Cardiac septum (tissue), 1 donor: ENCODE data around the gene C5orf24. TPM values are rescaled to one million over a fixed set of nuclear protein-coding genes. Genes with fewer than 3 reads are reported as not detected.
A peak's percentile ranks its signal among the peaks of the same experiment; 100 is the strongest.

Experiments used
- DNase-seq: peaks from one replicate; pipeline ENCODE4 v3.0.0-alpha.2; 2020; ENCODE audit warnings: low spot score
- intact Hi-C: fragments of 100-400 bp; cut with DNase I; formaldehyde crosslinking; loops from one replicate; pipeline ENCODE4 v1.14.0; 2022
- total RNA-seq: library from RNA; stranded (reverse); fragmentation: NEBNext Ultra II Directional; extraction: Animal tissue kit (Norgen Biotek cat#: 25700); gene quantifications from one replicate; pipeline ENCODE4 v1.2.1, GENCODE V29; 2021
- donor health status: DM: no; HTN: no; CAD: no.

The C5orf24 gene
- total RNA-seq, 1 donor from 2014 or later, result 26.6 TPM

GRCh38 chr5:134893748-134894505 is 48.2 kb downstream of the C5orf24 start:
- no peak for DNase-seq
- intact Hi-C loops, result no loop called here

DNA sequence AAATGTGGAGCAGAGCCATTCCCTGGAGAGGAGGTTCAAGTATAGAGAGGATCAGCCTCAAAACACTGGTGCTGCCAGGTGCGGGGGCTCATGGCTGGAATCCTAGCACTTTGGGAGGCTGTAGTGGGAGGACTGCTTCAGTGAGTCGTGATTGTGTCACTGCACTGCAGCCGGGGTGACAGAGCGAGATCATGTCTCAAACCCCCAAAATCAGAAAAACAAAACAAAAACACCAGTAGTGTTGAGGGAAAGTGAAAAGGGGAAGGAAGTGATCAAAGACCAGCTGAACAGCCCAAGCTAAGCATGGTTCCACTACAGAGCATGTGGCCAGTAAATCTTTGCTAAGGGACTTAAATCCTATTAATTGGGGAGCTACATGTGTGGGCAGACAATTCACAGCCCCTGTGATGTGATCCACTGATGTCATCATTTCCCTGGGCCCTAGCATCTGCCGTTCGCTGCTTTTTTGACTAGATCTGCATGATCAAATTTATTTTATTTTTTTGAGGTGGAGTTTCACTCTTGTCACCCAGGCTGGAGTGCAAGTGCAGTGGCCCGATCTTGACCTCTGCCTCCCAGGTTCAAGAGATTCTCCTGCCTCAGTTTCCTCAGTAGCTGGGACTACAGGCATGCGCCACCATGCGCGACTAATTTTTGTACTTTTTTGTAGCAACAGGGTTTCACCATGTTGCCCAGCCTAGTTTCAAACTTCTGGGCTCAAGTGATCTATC is 56.5 kb downstream of the C5orf24 start:
- intact Hi-C loops, result no loop called here
- DNase-seq, result no peak

GRCh38 chr5:134904610-134905245 is 59.0 kb downstream of the C5orf24 start, which contains the start of gene PCBD2:
PCBD2 (plus strand) TSS chr5:134905131; CDS start chr5:134905140, 9 bp downstream.
- peak; percentile 96 for DNase-seq
- intact Hi-C loops, result loop anchor here (1.0 kb wide), 3 partner anchors 30 to 166 kb away; partner anchors contain the start of genes C5orf24, CAMLG and TXNDC15

GRCh38 chr5:134905246-134905996 is 59.7 kb downstream of the C5orf24 start:
- intact Hi-C loops, result loop anchor here (1.0 kb wide), 1 partner anchor 167 kb away; the partner anchor contains the start of gene CAMLG
- DNase-seq, result no peak

GRCh38 chr5:134906811-134907210 is 61.0 kb downstream of the C5orf24 start:
- intact Hi-C loops, result no loop called here
- DNase-seq, result no peak

Other genes with a start within 250 kb of the C5orf24 start
- 85.9 TPM for gene SAR1B, start 213.1 kb upstream of the C5orf24 start, total RNA-seq
- 12.4 TPM for gene SEC24A, start 197.2 kb upstream of the C5orf24 start, total RNA-seq
- 18.7 TPM for gene CAMLG, start 107.4 kb upstream of the C5orf24 start, total RNA-seq
- 32.6 TPM for gene DDX46, start 87.2 kb upstream of the C5orf24 start, total RNA-seq
- gene TXNDC15, start 28.4 kb downstream of the C5orf24 start, total RNA-seq, result 46.6 TPM
- gene PCBD2, start 59.2 kb downstream of the C5orf24 start, total RNA-seq, result 21.2 TPM
- 0.54 TPM for gene CATSPER3, start 121.9 kb downstream of the C5orf24 start, total RNA-seq
- gene PITX1, start 188.3 kb downstream of the C5orf24 start, total RNA-seq, result 0.83 TPM